ENCODE measurements around the gene CNOT2.

- no peak for TF ChIP-seq POLR2A (IDR thresholded peaks at IDR 0.05)
- no peak for TF ChIP-seq CTCF (IDR thresholded peaks at IDR 0.05)
These were observed 123.5 kb downstream of the CNOT2 start for GRCh38 chr12:70366581-70367257.

Data from sigmoid colon (tissue), 3 donors.